DMS 273 treated with DMSO at 0.1 percent for 48 hours (cell line): ENCODE measurements around the gene NDN.
A peak's percentile ranks its signal among the peaks of the same experiment; 100 is the strongest.

Experiments
- DNase-seq: peaks from one replicate; lab custom pipeline; 2025; lab: John Stamatoyannopoulos, UW

The NDN gene

DNA sequence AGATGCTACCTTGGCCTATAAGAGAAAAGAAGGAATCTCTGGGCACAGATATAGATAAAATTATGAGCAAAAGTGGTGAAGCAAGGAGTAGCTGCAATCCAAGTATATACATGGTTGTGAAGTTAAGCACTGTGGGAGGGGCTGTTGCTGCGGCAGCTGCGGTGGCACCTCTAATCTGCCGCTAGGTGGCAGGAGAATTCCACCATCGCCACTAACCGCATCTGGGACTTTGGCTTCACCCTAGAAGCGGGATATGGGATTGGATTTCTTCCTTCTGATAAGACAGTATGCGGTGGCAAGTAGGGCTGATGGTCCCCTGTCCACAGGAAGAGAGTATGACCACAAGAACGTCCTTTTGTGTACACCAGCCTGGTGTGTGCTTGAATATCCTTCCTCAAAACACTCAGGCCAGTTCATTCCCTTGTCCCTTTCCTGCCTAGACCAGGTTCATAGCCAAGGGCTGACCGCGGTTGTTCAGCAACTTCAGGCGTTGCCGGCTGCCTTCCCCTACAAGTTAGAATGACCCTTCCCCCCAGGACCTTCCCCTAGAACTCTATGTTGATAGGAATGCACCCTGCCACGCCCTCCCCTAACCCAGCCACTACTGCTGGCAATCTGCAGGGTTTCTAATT lies 44.6 kb downstream of the NDN start:
- peak; percentile 10 for DNase-seq
